Heart right ventricle (tissue), 16 donors: ENCODE data around the gene C2orf80. TPM values are rescaled to one million over a fixed set of nuclear protein-coding genes. Genes with fewer than 3 reads are reported as not detected.

Experiments
- ATAC-seq, 8 donors: fragments of 200-7000 bp; cut with Tn5 transposase; one replicate each; pipeline ENCODE4 v1.9.1; 2020; ENCODE audit warnings: mild to moderate bottlenecking in 8 of 8, moderate library complexity in 8 of 8, moderate number of reproducible peaks in 1 of 8
- DNase-seq, 2 donors: peaks; one replicate each; pipeline ENCODE4 v3.0.0-alpha.2; 2020
- H3K27ac ChIP-seq, 10 donors: fragments of 200-600 bp; sonication (generic) in 2 of 10; one replicate each; pipeline versions ENCODE4 v1.5.0 to v1.8.0; 2020 to 2022; ENCODE audit warnings: mild to moderate bottlenecking in 3 of 10
- H3K27me3 ChIP-seq, 7 donors: fragments of 200-600 bp; one replicate each; pipeline ENCODE4 v1.8.0; 2021 to 2022; ENCODE audit warnings: mild to moderate bottlenecking in 2 of 7
- H3K36me3 ChIP-seq, 9 donors: fragments of 200-600 bp; sonication (generic) in 1 of 9; one replicate each; pipeline versions ENCODE4 v1.5.0 to v1.8.0; 2020 to 2022; ENCODE audit warnings: mild to moderate bottlenecking in 2 of 9
- H3K4me1 ChIP-seq, 9 donors: fragments of 200-600 bp; sonication (generic) in 1 of 9; one replicate each; pipeline versions ENCODE4 v1.5.0 to v1.8.0; 2020 to 2022; ENCODE audit warnings: mild to moderate bottlenecking in 4 of 9
- H3K4me3 ChIP-seq, 10 donors: fragments of 200-600 bp; sonication (generic) in 2 of 10; one replicate each; pipeline versions ENCODE4 v1.5.0 to v1.8.0; 2020 to 2022; ENCODE audit warnings: mild to moderate bottlenecking in 7 of 10, moderate library complexity in 2 of 10
- H3K9me3 ChIP-seq, 11 donors: fragments of 200-600 bp in 10 of 11; sonication (generic) in 2 of 11; one replicate each; pipeline versions ENCODE4 v1.5.0 to v1.8.0; 2013 to 2022; ENCODE audit warnings: mild to moderate bottlenecking in 2 of 11, control low read depth in 1 of 11, moderate library complexity in 1 of 11
- WGBS, 2 donors: extraction: QIAGEN DNeasy Blood & Tissue Kit; methylation state at CpG; one replicate each; pipeline ENCODE4 v1.1.7; 2013; ENCODE audit warnings: inconsistent platforms in 1 of 2; 5-methylcytosine and 5-hydroxymethylcytosine counted together
- intact Hi-C, 10 donors: fragments of 100-400 bp; cut with DNase I; formaldehyde crosslinking; loops; one replicate each; pipeline versions ENCODE4 v1.11.1 to v1.14.2; 2022
- polyA plus RNA-seq, 2 donors: library from polyadenylated mRNA; stranded (reverse); fragments of 200-250 nt; gene quantifications; one replicate each; pipeline ENCODE4 v1.2.3, GENCODE V29; 2013
- total RNA-seq, 10 donors: library from RNA; stranded (reverse); fragmentation: NEBNext Ultra II Directional in 3 of 10; extraction: Animal tissue kit (Norgen Biotek cat#: 25700) in 3 of 10; gene quantifications; one replicate each; pipeline versions ENCODE4 v1.2.1 to v1.2.4, GENCODE V29; 2021 to 2023
- TF ChIP-seq, protein P1 (sequence below), 9 donors: fragments of 200-600 bp; sonication (generic) in 2 of 9; IDR thresholded peaks; one replicate each; pipeline versions ENCODE4 v1.5.0 to v1.8.0; 2021 to 2022; ENCODE audit warnings: antibody characterized with exemption in 9 of 9, mild to moderate bottlenecking in 5 of 9, moderate library complexity in 1 of 9
- donor health status: Arrhythmogenic right ventricular cardiomyopathy.
- donor health status: ischemic (EF 13 %, LVEDD 7.1; RV severe dilation, severe dysfunction).
- donor health status: healthy with polysubstance abuse.
- donor health status: DM: no; HTN: yes; CAD: no.
- donor health status: DM: no; HTN: no; CAD: no.
- donor health status: ischemic (EF 25% LVEDD 6.9; RV normal size, moderate dysfunction).
- donor health status: ischemic (EF 25% LVEDD 5.7; RV mildly dilated, moderate dysfunction).
- donor health status: healthy.
- donor health status: DM: yes; HTN: yes; CAD: no.
- donor health status: Ischemic cardiomyopathy.
- donor health status: ischemic (EF 35%, LVEDD 5.7; RV mildly dilated, moderate dysfunction).
- donor health status: nonischemic (EF 11% LVEDD 7.7; RV severe dilation, severe dysfunction).
- donor health status: DM: yes; HTN: yes; CAD: no.
- donor health status: PGD.
- donor health status: ischemic (EF 29% LVEDD 5.4; RV normal size, mild dysfunction).
- donor health status: nonischemic (EF 23%, LVEDD 6.1; RV moderate dilation, normal function).

C2orf80 gene
- total and polyA plus RNA-seq, 12 donors: not detected

DNA sequence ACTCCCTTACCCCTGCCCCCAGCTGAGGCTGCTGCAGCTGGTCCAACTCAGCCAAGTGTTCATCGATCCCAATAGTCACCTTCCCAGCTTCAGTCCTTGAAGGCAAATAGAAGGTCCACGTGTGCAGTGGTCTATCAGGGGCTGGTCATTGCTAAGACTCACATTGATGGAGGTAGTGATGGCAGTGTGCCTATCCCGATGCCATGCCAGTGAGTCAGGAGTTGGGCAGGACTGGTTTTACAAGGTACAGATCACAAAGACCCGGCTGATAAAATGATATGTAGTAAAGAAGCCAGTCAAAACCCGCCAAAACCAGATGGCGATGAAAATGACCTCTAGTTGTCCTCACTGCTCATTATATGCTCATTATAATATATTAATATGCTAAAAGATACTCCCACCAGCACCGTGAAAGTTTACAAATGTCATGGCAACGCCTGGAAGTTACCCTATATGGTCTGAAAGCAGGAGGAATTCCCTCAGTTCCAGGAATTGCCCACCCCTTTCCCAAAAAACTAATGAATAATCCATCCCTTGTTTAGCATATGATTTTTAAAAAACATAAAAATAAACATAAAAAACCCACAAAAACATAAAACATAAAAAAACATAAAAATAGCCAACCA, 2.9 kb upstream of the C2orf80 start:
- Histone ChIP-seq H3K4me3 (no peak overlapping the region), H3K27me3 (peaks cover 0 to 16% (median 0%) of the 10 kb centered on the region in 7 donors), H3K36me3 (no peaks in the 10 kb centered on the region), H3K4me1 (no peaks in the 10 kb centered on the region), H3K9me3 (no peaks in the 10 kb centered on the region), H3K27ac (no peak overlapping the region)
- intact Hi-C loops: no loop called here
- DNase-seq (no peak), ATAC-seq (no peak)
- TF ChIP-seq, protein P1, sequence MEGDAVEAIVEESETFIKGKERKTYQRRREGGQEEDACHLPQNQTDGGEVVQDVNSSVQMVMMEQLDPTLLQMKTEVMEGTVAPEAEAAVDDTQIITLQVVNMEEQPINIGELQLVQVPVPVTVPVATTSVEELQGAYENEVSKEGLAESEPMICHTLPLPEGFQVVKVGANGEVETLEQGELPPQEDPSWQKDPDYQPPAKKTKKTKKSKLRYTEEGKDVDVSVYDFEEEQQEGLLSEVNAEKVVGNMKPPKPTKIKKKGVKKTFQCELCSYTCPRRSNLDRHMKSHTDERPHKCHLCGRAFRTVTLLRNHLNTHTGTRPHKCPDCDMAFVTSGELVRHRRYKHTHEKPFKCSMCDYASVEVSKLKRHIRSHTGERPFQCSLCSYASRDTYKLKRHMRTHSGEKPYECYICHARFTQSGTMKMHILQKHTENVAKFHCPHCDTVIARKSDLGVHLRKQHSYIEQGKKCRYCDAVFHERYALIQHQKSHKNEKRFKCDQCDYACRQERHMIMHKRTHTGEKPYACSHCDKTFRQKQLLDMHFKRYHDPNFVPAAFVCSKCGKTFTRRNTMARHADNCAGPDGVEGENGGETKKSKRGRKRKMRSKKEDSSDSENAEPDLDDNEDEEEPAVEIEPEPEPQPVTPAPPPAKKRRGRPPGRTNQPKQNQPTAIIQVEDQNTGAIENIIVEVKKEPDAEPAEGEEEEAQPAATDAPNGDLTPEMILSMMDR (IDR thresholded peaks at IDR 0.05): no peak
- WGBS, 2 donors: 90 to 91% methylated on average over 8 of the region's 8 CpGs

DNA sequence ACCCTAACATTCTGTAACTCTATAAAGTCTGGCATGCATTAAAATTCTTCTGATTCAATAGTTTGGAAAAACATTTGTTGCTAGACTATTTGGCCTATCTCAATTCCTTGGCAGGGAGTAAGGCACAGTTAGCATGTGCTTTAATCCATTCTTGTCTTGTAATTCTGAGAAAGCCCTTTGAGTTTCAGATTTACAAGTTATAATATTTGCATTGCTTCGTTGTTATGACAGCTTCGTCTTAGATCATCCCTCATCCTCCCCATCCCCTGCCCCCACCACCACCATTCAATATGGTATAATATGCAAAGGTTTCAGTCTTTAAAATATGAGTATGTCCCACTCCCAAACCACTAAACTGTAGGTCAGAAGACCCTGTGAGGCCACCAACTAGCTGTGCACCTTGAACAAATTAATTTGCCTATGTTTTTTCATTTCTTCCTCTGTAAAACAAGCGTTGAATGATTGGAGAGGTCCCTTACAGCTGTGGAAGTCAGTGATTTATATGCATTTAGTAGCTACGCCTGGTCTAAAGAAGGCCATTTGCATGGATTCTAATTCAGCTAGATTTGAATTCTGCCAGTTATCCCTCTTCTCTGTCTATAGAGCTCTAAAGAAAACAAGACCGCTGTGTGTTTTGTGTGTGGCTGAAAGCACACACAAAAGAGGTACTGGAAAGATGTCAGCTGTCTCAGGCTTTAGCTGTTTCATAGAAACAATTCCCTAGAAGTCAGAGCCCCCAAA, 591 bp downstream of the C2orf80 start:
- Histone ChIP-seq H3K36me3 (no peaks in the 10 kb centered on the region), H3K4me3 (no peak overlapping the region), H3K9me3 (no peaks in the 10 kb centered on the region), H3K27me3 (peaks cover 0 to 37% (median 18%) of the 10 kb centered on the region in 7 donors), H3K27ac (no peak overlapping the region), H3K4me1 (no peaks in the 10 kb centered on the region)
- intact Hi-C loops: no loop called here
- DNase-seq (no peak), ATAC-seq (no peak)
- TF ChIP-seq, protein P1 (IDR thresholded peaks at IDR 0.05): no peak
- 88 to 89% methylated on average over 5 of the region's 5 CpGs for WGBS, 2 donors

DNA sequence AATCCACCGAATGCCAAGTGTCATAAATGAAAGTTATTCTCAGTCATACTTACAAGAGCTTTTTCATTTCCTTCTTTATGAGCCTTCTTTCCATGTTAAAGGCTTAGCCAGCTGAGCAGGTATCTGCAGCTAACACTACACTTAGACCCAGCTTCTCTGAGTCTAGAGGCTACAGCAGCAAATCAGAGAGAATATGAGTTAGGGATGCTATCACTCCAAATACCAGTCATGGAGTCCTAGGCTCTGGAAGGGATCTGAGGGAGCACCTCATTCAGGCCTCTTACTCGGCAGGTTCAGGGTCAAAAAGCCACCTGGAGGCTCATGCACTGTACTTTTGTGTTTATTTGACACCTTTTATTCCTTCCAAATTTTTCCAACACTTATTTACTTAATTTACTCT, 2.9 kb downstream of the C2orf80 start:
- ATAC-seq: no peak
- Histone ChIP-seq H3K27ac (no peak overlapping the region), H3K36me3 (no peaks in the 10 kb centered on the region), H3K4me1 (no peaks in the 10 kb centered on the region), H3K27me3 (peaks cover 0 to 52% (median 24%) of the 10 kb centered on the region in 7 donors), H3K4me3 (no peak overlapping the region), H3K9me3 (no peaks in the 10 kb centered on the region)
- intact Hi-C loops: no loop called here
- TF ChIP-seq, protein P1 (IDR thresholded peaks at IDR 0.05): no peak
- DNase-seq: no peak
- WGBS, 2 donors: 88 to 89% methylated on average over 2 of the region's 2 CpGs

DNA sequence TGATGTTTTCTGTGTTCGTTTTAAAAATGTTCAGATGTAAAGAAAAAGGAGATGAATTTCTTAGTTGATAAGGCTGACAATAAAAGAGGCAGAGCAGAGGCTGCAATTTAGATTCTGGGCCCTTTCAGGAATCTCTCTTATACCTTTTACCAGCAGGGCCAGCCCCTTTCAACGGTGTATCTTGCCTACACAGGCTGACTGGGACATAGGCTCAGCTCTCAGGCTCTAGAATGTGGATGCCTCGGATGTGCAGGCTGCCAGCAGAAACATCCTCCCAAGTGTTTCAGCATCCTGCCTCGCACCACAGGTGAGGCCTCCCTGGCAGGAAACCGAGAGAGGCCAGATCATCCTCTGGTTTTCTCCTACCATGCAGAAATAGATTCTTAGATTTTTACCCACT, 3.4 kb downstream of the C2orf80 start:
- no peak overlapping the region for H3K4me3 ChIP-seq
- peaks cover 0 to 52% (median 24%) of the 10 kb centered on the region in 7 donors for H3K27me3 ChIP-seq
- DNase-seq (no peak), ATAC-seq (no peak)
- H3K4me1 ChIP-seq: no peaks in the 10 kb centered on the region
- intact Hi-C loops: no loop called here
- WGBS, 2 donors: 57 to 64% methylated on average over 5 of the region's 5 CpGs
- no peaks in the 10 kb centered on the region for H3K36me3 ChIP-seq
- no peaks in the 10 kb centered on the region for H3K9me3 ChIP-seq
- no peak overlapping the region for H3K27ac ChIP-seq
- TF ChIP-seq, protein P1 (IDR thresholded peaks at IDR 0.05): no peak
